Ovary (tissue), 1 donor: ENCODE results near the gene PLXNA2.

Experiments
- EP300 ChIP-seq: sonication (generic); formaldehyde crosslinking; IDR thresholded peaks from one replicate; pipeline ENCODE4 v1.6.1; 2017; ENCODE audit warnings: antibody characterized with exemption
- POLR2A ChIP-seq: fragments of 450-650 bp; IDR thresholded peaks from one replicate; pipeline ENCODE4 v1.6.1; 2017; ENCODE audit warnings: antibody characterized with exemption, mild to moderate bottlenecking, moderate library complexity

DNA sequence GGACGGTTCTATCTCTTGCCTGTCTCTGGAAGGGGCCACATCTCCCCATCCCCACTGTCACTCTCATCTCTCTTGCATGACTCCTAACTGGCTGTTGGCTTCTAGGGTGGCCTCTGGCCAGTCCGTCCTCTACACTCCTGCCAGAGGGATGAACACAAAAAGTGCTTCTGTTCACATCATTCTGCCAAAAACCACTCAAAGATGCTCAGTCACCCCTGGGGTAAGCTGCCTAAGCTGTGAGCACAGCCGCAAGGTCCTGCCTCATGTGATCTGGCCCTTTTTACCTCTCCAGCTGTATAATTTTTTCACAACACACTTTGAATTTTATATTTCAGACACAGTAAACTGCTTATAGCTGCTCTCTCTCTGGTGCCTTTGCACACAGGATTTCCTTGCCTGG is 235.7 kb downstream of the PLXNA2 start:
- TF ChIP-seq POLR2A (no peak), EP300 (no peak)
